CMK (cell line): ENCODE data around the gene SCN8A.

Experiments
- DNase-seq: peaks from one replicate; pipeline ENCODE4 v3.0.0-alpha.2; 2010; ENCODE audit warnings: low read depth

SCN8A gene

DNA sequence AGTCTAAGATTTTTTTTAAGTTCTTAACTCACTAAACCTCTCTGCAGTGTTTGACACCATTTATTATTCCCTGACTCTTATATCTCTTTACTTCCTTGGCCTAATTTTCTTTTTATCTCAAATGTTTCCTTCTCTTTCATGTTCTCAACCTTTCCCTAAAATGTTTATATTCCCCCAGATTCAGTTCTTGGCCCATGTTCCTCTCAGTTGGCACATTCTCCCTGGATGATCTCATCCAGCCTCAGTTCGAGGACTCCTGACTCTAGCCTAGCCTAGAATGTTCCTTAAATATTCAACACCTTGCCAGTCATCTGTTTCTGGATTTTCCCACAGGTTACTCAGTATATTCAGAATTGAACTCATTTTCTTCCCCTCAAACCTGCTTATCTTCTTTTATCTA lies 81.3 kb downstream of the SCN8A start:
- DNase-seq, result no peak

DNA sequence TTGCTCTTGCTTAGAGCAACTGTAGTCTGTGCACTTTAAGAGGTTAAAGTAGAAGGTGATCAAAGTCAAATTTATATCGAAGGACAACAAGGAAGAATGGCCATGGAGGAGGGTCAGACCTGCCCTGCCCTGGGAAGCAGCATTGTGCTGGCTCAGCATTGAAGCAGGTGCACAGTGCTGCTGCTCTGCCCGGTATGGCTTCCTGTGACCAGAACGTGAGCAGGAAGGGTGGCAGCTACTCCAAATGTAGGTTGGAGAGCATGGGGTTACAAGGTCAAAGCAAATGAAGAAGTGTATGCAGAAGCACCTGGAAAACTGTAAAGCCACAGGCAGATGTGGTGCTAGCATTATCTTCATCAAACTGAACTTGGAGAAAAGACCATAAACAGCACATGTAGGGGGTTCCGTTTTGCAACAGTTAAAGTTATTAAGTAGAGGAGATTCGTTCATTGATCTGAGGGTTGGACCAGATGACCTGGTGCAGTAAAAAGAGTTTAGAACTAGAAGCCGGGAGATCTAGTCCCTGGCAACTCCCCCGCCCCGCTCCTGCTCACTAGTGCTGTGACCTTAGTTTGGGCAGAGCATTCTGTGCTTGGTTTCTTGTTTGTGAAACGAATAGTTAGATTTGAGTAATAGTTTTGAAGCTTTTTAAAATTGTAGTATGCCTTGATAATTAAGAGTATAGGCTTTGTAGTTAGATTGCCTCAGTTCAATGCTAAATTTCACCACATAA lies 84.2 kb downstream of the SCN8A start:
- no peak for DNase-seq

DNA sequence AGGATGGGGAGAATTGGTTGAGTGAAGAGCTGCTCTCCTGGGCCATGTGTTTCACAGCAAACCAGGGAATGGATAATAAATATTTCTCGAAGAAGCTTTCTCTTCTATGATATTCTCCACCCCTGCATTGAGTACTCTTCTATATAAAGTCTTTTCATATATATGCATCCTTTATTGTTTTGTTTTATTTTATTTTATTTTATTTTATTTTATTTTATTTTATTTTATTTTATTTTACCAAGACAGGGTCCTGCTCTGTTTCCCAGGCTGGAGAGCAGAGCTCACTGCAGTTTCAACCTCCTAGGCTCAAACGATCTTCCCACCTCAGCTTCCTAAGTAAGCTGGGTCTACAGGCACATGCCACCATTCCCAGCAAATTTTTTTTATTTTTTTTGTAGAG lies 85.8 kb downstream of the SCN8A start:
- DNase-seq, result no peak

DNA sequence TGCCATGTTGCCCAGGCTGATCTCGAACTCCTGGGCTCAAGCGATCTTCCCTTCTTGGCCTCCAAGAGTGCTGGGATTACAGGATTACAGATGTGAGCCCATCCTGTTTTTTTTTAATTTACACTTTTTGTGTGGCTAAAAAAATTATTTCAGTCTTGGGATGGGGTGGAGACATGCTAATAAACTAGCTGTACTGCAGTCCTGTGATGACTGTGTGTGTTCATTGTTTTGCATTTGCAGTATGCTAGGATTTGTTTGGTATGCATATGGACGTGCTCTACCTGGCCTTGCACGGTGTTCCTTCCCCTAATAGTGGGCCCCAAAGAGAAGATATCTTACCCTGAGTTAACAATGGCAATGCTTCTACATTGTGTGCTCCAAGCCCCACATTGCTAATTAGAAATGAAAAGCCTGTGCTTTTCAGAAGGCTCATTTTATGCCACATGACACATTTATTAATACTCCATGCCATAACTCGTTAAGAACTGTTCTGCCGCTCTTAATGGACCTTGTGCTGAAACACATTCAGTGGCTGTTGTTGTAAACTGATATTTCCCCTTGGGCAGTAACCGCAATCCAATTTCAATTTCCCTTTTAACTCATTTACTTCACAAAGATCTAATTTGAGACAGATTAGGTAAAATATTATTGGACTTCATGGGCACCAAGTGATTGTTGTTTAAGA lies 86.4 kb downstream of the SCN8A start:
- no peak for DNase-seq

DNA sequence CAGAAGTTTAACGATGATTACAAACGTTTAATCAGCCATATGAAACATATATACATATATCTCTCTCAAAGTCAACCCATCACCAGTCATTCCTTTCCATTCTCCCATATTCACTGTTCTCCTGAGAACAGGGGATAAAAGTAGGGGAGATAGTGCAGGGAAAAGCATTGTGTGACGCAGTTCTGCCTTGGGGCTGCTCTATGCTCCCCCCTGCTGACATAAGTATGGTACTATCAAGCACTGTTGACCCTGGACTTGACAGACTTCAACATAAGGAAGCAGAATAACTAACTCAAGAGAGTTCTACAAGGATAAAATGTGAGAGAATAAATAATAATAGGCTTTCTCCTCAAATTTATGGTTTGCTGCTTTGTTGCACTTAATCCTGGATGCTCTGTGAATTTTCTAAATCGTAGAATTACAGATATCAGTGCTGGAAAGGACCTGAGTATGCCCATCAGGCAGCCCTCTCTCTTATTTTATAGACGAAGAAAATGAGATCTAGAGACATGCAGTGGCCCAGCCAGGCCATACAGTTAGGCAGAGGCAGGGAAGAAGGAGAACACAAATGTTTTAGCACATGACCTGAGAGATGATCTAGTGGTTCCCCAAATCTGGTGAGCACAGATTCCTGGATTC lies 87.2 kb downstream of the SCN8A start:
- peak; percentile 11 for DNase-seq

DNA sequence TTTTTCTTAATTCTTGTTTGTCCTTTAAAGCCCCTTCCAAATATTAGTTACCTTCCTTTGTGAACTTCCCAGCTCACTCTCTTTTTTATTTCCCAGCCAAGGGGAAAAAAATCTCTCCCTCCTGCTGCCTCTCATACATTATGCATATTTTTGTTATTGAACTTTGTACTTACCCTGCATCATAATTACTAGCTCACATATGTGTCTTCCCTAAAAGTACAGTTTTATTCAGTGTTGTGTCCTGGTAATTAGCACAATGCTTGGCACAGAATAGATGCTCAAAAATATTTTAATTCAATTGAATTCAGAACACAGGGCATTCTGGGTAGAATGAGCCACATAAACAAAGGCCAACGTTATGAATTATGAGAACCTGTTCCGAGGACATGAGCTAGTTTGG lies 91.9 kb downstream of the SCN8A start:
- no peak for DNase-seq

DNA sequence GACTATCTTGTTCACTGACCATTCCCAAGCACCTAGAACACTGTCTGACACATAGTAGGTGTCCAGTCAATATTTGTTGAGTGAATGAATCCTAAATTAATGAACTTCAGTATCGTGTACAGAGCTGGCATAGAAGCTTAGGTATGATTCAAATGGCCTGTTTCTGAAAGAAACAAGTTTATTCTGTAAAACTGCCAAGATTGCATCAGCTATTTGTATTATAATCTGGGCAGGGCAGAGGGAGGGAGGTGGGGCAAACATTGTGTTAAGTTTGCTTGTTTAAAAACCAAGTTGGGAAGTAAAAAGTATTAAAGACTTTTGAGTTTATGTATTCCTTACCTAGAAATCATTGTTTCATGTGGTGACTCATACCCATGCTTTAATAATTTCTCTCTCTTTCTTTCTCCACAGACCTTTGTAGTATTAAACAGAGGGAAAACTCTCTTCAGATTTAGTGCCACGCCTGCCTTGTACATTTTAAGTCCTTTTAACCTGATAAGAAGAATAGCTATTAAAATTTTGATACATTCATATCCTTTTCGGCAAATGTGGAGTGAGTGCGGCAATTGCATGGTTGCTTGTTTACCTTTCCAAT lies 92.8 kb downstream of the SCN8A start:
- DNase-seq, result no peak

DNA sequence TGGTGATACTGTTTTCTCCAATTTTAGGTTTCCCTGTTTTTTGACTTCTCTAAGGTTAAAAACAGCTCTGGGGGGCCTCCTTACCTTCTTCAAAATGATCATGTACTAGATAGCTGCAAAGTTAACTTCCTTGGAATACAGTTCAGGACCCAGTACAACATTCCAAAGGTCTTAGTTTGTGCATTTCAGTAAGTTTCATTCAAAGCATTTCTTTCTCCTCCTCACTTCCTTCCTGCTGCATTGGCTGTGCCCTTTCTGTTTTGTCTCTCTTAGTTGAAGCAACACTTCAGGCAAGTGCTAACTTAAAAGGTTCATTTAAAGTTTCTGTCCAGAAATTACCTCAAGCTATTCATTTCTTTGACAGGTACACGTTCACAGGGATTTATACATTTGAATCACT lies 95.7 kb downstream of the SCN8A start:
- DNase-seq, result no peak

DNA sequence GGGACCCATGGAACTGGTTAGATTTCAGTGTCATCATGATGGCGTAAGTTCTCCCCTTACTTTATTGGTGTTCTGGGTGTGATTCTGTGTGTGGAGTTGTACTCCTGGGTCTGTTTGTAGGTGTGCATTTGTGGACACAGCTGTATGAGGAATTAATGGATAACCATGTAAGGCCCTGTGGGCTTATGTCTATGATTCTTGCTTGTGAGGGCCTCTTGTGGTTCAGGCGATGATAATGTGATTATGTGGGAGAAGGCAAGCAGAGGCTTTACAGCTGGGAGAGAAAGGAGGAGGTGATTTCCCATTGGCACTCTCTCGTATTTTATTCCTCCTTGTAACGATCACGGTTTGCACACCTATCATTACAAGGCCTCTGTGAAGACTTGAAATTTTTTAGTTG lies 96.1 kb downstream of the SCN8A start:
- DNase-seq, result no peak

DNA sequence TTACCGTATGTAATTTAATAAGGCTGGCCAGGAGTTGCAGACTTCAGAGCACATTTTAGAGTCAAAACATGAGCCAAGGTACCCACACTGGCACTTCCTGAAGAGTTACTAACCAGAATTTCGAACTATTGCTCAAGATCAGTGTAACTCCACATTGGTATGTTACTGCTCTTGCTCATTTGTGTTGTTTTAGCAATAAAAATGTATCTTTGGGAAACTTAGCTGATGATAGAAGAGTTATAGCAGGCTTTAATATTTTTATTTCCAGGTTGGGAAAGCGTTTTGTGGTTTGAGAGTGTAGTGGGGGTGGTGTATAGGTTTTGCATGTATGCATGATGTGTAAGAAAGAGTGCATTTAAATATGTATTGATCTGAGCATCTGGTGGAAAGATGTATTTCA lies 96.6 kb downstream of the SCN8A start:
- no peak for DNase-seq

DNA sequence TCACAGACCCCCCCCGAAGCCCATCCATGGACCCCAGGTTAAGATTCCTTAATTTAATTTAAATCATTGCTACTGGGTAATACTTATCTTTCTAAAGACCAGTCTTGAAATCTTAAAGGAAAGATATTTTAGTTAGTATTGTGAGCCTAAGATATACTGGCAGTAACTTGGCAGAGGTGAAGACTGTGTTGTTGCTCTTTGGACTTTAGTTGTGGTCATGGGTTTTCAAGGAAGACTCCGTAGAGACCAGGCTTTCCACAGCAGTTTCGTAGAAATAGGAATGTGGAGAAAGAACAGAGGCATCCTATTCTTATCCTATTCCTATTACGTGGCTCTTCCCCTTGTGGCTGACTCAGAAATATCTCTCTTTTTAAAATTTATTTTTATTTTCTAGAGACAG lies 99.0 kb downstream of the SCN8A start:
- no peak for DNase-seq

DNA sequence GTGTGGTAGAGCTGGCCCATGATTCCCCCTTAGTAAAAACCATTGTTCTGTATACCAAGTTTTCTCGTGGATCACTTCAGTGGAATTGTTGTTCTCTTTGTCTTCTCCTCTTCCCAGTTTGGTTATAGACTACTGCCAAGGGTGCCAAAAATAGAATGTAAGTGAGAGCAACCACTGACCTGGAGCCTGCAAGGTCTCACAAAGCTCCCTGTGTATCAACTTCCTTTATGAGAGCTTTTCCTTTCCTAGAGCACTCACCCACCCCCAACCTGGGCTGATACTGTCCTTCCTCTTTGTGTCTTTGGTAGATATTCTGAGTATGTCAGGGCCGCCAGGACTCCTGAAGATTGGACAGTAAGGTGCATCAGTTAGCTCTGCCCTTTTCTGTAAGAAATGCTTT lies 101.0 kb downstream of the SCN8A start:
- no peak for DNase-seq

DNA sequence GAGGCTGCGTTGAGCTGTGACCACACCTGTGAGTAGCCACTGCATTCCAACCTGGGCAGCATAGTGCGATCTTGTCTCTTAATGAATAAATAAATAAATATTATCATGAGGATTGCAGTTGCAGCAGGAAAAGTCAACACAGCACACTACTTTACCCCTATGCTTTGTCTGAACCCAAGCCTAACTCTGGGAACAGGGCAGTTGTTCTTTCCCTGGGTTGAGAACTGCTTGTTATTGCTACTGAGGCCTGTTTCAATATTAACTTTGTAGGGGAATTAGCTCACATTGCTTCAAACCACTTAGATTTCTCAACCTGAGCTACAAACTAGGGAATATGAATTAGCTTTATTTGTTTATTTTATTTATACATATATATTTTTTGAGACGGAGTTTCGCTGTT lies 102.5 kb downstream of the SCN8A start:
- DNase-seq, result no peak

DNA sequence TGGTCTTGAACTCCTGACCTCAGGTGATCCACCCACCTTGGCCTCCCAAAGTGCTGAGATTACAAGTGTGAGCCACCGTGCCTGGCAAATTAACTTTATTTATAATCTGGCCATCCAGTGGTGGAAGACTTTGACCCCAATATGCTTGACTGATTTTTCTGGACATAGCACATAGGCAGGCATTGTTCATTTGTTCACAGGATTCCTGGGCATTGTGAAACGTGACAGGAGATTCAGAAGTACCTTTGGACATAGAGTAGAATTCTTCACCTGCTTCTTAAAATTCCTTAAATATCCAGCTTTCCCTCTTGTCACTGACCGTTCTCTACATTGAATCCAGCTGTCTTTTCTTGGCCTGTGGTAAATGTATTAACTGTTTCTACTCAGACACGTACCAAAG lies 103.1 kb downstream of the SCN8A start:
- DNase-seq, result no peak

DNA sequence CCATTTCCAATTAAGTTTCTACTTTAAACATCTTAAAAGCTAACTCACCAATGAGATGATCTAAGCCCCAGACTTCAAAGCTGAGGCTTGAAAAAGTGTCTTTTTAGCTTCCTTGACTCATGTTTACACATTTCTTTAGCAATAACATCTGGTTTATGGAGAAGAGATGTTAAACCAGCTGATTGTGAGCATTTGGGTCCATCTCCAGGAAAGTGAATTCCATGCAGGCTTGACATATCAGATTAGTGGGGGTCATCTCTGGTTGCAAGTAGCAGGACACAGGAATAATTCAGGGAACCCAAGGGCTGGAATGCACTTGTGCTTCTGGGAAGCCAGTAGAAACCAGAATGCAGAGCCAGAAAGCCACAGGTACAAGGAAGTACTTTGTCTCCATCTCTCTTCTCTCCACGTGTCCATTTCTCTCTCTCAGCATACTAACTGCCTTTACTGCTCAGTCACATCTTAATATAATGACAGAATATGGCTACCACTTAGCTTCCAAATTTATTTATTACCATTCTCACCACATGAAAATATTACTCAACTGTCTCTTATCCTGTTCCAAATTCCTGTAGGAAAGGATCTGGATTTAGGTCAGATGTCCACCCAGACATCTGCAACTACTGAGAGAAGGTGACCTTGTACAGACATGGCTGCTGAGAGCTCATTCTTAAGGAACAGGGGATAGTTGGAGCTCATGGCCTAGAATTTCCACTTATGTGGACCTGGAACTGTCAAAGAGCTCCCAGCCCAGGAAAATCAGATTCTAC lies 104.4 kb downstream of the SCN8A start:
- no peak for DNase-seq

DNA sequence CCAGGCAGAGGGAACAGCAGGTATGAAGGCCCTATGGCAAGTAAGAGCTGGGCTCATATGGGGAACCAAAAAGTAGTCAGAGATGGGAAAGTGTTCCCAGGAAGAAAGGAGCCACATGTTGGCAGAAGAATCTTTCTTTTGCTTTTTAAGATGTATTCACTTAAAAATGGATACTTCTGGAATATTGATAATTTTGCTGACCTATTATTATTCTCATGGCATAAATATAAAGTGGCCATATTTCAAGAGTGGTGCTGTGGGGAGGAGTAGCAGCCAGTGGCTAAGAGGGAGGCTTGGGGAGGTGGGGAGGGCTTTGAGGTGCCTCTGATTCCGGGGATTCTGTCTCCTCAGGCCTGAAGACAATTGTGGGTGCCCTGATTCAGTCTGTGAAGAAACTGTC lies 108.2 kb downstream of the SCN8A start:
- DNase-seq, result no peak

DNA sequence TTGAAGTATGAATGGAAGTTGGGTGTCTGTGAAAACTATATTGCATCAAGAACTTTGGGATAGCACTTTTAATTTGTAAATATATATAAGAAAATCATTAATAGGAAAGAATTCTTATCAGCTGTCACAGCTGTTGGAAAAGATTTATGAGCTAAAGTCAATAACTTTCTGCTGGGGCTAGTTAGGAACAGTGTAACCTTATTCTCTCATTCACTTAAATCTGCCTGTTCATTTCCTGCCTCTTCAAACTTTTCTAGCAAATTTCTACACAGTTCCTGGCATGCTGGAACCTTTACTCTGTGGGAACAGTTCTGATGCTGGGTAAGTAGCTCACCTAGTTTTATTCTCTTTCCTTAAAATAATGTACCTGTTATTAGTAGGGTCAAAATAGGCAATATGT lies 109.9 kb downstream of the SCN8A start:
- DNase-seq, result no peak

DNA sequence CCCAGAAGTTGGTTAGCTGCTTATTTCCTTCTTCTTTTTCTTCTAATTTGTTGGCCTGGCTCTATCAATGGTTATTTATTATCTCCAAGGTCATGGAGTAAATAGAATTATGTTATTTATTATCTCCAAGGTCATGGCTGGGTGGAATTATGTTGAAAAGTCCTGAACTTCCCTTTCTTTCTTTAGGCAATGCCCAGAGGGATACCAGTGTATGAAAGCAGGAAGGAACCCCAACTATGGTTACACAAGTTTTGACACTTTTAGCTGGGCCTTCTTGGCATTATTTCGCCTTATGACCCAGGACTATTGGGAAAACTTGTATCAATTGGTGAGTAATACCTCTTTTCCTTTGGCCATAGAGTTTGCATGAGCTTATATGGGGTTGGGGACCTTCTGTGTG lies 111.6 kb downstream of the SCN8A start:
- no peak for DNase-seq

DNA sequence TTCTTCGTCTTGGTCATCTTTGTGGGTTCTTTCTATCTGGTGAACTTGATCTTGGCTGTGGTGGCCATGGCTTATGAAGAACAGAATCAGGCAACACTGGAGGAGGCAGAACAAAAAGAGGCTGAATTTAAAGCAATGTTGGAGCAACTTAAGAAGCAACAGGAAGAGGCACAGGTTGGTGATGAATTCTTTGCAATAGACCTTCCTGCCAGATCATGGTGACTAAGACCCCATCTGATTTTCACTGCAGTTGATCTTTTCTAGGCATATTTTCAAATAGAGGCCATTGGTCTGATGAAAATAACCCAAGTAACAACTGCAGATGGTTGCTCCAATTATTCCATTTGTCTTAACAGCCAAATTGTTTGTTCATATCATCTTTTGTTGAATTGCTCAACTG lies 114.4 kb downstream of the SCN8A start:
- no peak for DNase-seq

DNA sequence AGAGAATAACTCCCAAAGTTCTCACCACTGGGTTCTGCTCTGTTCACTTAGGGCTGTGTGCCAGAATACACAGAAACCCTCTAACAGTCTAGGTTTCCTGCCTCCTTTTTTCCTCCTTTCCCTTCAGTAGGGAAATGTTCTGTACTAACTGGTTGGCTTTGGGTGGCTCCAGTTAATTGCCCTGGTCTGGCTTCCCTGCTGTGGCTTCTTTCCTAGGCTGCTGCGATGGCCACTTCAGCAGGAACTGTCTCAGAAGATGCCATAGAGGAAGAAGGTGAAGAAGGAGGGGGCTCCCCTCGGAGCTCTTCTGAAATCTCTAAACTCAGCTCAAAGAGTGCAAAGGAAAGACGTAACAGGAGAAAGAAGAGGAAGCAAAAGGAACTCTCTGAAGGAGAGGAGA lies 115.2 kb downstream of the SCN8A start:
- no peak for DNase-seq

DNA sequence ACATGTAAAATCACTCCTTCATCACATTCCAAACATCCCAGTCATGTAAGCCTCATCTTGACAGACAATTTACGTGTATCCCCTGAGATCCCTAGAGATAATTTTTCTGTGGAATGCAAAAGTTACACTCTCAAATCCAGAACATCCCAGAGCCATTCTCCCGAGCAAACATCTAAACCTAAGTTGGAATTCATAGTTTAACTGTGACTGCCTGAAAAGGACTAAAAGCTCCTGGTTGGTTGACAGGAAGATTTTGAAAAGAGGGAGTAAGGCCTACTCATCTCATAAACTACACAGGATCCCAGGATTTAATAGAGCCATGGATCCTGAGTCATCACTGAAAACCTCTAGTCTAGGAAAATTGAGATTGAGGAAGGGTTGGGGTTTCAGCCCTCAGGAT lies 123.6 kb downstream of the SCN8A start:
- no peak for DNase-seq

DNA sequence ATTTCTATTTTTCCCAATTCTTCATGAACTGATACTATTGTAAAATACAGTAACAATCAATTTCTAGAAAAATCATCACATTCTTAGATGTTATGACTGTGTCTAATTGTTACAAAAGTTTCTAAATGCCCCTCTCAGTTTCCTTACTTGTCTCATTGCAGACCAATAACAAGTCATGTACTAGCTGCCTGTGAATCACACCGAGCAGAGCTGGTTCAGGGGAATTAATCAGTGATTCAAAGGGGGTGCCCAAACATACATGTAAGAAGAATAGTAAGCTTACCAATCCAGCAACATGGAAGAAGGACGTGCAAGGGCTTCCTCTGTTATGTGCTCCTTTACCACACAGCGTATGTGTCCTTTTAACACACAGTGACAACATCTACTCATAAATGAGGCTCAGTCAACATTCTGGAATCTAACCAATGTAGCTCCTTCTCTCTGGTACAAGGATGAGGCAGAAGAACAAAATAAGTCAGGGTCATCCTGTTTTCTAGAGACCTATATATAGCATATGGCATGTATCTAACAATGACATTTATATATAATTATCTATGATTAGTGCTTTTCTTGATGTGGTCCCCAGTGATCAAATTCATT lies 126.4 kb downstream of the SCN8A start:
- DNase-seq, result no peak
